Panc1 (cell line): ENCODE measurements around the gene SMIM22.
A peak's percentile ranks its signal among the peaks of the same experiment; 100 is the strongest.

Experiments
- CTCF ChIP-seq: fragments of 450-650 bp; IDR thresholded peaks from 2 replicates; pipeline ENCODE4 v1.5.1; 2017; ENCODE audit warnings: mild to moderate bottlenecking
- POLR2AphosphoS5 ChIP-seq: IDR thresholded peaks from 2 replicates; pipeline ENCODE4 v1.6.1; 2012; ENCODE audit warnings: mild to moderate bottlenecking, low read depth, low read length, moderate library complexity
- SIN3A ChIP-seq: IDR thresholded peaks from 2 replicates; pipeline ENCODE4 v1.6.1; 2012; ENCODE audit warnings: low read depth, mild to moderate bottlenecking, low read length, moderate library complexity, borderline replicate concordance; ENCODE audit not compliant: insufficient read depth
- TCF7L2 ChIP-seq: IDR thresholded peaks from 2 replicates; pipeline ENCODE4 v1.6.1; 2011; ENCODE audit warnings: mild to moderate bottlenecking, low read depth, low read length, inconsistent platforms
- TF ChIP-seq, protein P1 (sequence below), 2 experiments: IDR thresholded peaks; 2 replicates each; pipeline ENCODE4 v1.6.1; 2011 to 2012; ENCODE audit warnings: low read depth in 2 of 2, control low read depth in 1 of 2, low read length in 1 of 2, mild to moderate bottlenecking in 1 of 2, moderate library complexity in 1 of 2; ENCODE audit not compliant: insufficient read depth in 1 of 2

DNA sequence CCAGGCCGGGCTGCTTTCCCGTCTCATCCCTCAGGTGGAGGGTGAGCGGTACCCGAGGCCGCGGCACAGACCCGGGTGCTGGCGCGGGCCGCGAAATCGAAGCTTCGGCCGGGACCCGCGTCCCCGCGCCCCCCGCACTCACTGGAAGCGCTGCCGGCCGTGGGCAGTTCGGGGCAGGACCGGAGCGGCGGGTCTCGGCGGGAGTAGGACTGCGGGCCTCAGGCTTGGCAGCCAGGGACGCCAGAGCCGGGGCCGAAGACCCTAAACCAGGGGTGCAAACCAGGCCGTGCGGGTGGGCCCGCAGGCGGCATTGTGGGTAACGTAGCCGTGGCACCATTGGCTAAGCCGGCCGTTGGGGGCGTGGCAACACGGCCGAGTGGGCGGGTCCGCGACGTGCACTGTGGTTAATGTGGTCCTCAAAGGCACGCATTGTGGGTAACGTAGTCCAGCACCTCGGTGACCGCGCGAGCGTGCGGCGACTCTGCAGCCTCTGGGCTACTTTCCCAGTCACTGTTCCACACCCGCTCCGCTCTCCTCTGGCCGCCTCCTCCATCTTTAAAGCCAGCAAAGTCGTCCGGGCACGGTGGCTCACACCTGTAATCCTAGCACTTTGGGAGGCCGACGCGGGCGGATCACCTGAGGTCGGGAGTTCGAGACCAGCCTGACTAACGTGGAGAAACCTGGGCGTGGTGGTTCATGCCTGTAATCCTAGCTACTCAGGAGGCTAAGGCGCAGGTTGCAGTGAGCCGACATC, 28.1 kb upstream of the SMIM22 start, which contains the start of gene ZNF500:
- TF ChIP-seq CTCF: no peak
- TF ChIP-seq, protein P1, sequence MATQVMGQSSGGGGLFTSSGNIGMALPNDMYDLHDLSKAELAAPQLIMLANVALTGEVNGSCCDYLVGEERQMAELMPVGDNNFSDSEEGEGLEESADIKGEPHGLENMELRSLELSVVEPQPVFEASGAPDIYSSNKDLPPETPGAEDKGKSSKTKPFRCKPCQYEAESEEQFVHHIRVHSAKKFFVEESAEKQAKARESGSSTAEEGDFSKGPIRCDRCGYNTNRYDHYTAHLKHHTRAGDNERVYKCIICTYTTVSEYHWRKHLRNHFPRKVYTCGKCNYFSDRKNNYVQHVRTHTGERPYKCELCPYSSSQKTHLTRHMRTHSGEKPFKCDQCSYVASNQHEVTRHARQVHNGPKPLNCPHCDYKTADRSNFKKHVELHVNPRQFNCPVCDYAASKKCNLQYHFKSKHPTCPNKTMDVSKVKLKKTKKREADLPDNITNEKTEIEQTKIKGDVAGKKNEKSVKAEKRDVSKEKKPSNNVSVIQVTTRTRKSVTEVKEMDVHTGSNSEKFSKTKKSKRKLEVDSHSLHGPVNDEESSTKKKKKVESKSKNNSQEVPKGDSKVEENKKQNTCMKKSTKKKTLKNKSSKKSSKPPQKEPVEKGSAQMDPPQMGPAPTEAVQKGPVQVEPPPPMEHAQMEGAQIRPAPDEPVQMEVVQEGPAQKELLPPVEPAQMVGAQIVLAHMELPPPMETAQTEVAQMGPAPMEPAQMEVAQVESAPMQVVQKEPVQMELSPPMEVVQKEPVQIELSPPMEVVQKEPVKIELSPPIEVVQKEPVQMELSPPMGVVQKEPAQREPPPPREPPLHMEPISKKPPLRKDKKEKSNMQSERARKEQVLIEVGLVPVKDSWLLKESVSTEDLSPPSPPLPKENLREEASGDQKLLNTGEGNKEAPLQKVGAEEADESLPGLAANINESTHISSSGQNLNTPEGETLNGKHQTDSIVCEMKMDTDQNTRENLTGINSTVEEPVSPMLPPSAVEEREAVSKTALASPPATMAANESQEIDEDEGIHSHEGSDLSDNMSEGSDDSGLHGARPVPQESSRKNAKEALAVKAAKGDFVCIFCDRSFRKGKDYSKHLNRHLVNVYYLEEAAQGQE (IDR thresholded peaks at IDR 0.05; ENCODE audit: insufficient read depth in 1 of 2, low read depth in 2 of 2, low read length in 1 of 2): no peak
- peak; percentile 87 for TF ChIP-seq POLR2AphosphoS5
- TF ChIP-seq TCF7L2: no peak
- no peak; the same call in 1 of the 2 replicates for TF ChIP-seq SIN3A
